DOHH2 (cell line): ENCODE results near the gene MAGI1.
"Not testable (repeated sequence)": the region's sequence is repeated elsewhere in the genome, so short reads cannot be mapped to it uniquely, and the experiment has no call there.

Experiments used
- H3F3A ChIP-seq: fragments of 200-600 bp; sonication (generic), shearing (Covaris generic); 2 replicates; pipeline ENCODE4 v1.6.0; 2016; ENCODE audit warnings: antibody characterized with exemption, mild to moderate bottlenecking; ENCODE audit not compliant: control insufficient read depth, insufficient read depth
- H3K27ac ChIP-seq: fragments of 200-600 bp; sonication (generic); 2 replicates; pipeline ENCODE4 v1.5.1; 2014; ENCODE audit warnings: low read depth, mild to moderate bottlenecking, low read length, moderate library complexity
- H3K27me3 ChIP-seq: fragments of 200-600 bp; sonication (generic); 2 replicates; pipeline ENCODE4 v1.6.1; 2014; ENCODE audit warnings: mild to moderate bottlenecking, low read length, mixed read lengths; ENCODE audit not compliant: control insufficient read depth
- H3K36me3 ChIP-seq: fragments of 200-600 bp; sonication (generic); 2 replicates; pipeline ENCODE4 v1.6.1; 2014; ENCODE audit warnings: mild to moderate bottlenecking, low read length, moderate library complexity, mixed read lengths; ENCODE audit not compliant: control insufficient read depth
- H3K4me1 ChIP-seq: fragments of 200-600 bp; sonication (generic); 2 replicates; pipeline ENCODE4 v1.6.1; 2014; ENCODE audit warnings: mild to moderate bottlenecking, low read length, mixed read lengths; ENCODE audit not compliant: control insufficient read depth
- H3K4me2 ChIP-seq: fragments of 200-600 bp; sonication (generic); 2 replicates; pipeline ENCODE4 v1.6.0; 2014; ENCODE audit warnings: mild to moderate bottlenecking, low read length, moderate library complexity
- H3K4me3 ChIP-seq: fragments of 200-600 bp; sonication (generic); 2 replicates; pipeline ENCODE4 v1.5.1; 2014; ENCODE audit warnings: mild to moderate bottlenecking, low read length, mixed read lengths
- H3K79me2 ChIP-seq: fragments of 200-600 bp; sonication (generic); 2 replicates; pipeline ENCODE4 v1.6.1; 2014; ENCODE audit warnings: mild to moderate bottlenecking, low read length, mixed read lengths; ENCODE audit not compliant: control insufficient read depth
- H3K9me2 ChIP-seq: fragments of 200-600 bp; sonication (generic); replicated peaks from 2 replicates; pipeline ENCODE4 v1.6.1; 2014; ENCODE audit warnings: mild to moderate bottlenecking, low read length, mixed read lengths; ENCODE audit not compliant: control insufficient read depth
- H3K9me3 ChIP-seq: fragments of 200-600 bp; sonication (generic); 2 replicates; pipeline ENCODE4 v1.6.1; 2014; ENCODE audit warnings: antibody characterized with exemption, low read length, mixed read lengths; ENCODE audit not compliant: control insufficient read depth, insufficient read depth
- H4K20me1 ChIP-seq: fragments of 200-600 bp; sonication (generic); 2 replicates; pipeline ENCODE4 v1.6.0; 2014; ENCODE audit warnings: low read depth, mild to moderate bottlenecking, antibody characterized with exemption, low read length, moderate library complexity; ENCODE audit not compliant: control insufficient read depth, insufficient read depth
- CTCF ChIP-seq: fragments of 200-600 bp; sonication (generic); IDR thresholded peaks from one replicate; pipeline ENCODE4 v1.5.1; 2014; ENCODE audit warnings: antibody characterized with exemption, mild to moderate bottlenecking, low read depth, low read length; ENCODE audit not compliant: poor library complexity, severe bottlenecking
- EZH2phosphoT487 ChIP-seq: fragments of 200-600 bp; sonication (generic); IDR thresholded peaks from 2 replicates; pipeline ENCODE4 v1.6.1; 2017; ENCODE audit warnings: borderline replicate concordance, mild to moderate bottlenecking, antibody characterized with exemption, low read length, moderate library complexity, mixed read lengths

MAGI1 gene

GRCh38 chr3:65723985-65724384 is 314.7 kb downstream of the MAGI1 start:
- H3F3A ChIP-seq: no peaks in the 10 kb centered on the region
- H4K20me1 ChIP-seq: no peaks in the 10 kb centered on the region
- no peak overlapping the region for H3K27ac ChIP-seq
- TF ChIP-seq EZH2phosphoT487: no peak
- no peak for TF ChIP-seq CTCF
- H3K4me2 ChIP-seq: no peak overlapping the region
- no peaks in the 10 kb centered on the region for H3K27me3 ChIP-seq
- H3K9me3 ChIP-seq: no peaks in the 10 kb centered on the region
- no peaks in the 10 kb centered on the region for H3K36me3 ChIP-seq
- no peak overlapping the region for H3K4me3 ChIP-seq
- H3K79me2 ChIP-seq: no peaks in the 10 kb centered on the region
- H3K9me2 ChIP-seq: no peaks in the 10 kb centered on the region
- no peaks in the 10 kb centered on the region for H3K4me1 ChIP-seq

GRCh38 chr3:65723011-65723410 is 315.7 kb downstream of the MAGI1 start:
- H3K36me3 ChIP-seq: no peaks in the 10 kb centered on the region
- no peaks in the 10 kb centered on the region for H3K9me3 ChIP-seq
- H3K4me3 ChIP-seq: no peak overlapping the region
- H3F3A ChIP-seq: no peaks in the 10 kb centered on the region
- no peaks in the 10 kb centered on the region for H3K9me2 ChIP-seq
- no peaks in the 10 kb centered on the region for H4K20me1 ChIP-seq
- TF ChIP-seq EZH2phosphoT487 (no peak), CTCF (no peak)
- no peak overlapping the region for H3K4me2 ChIP-seq
- H3K4me1 ChIP-seq: no peaks in the 10 kb centered on the region
- no peaks in the 10 kb centered on the region for H3K79me2 ChIP-seq
- no peak overlapping the region for H3K27ac ChIP-seq
- H3K27me3 ChIP-seq: 0 out of 2 replicates have a peak, but pooled peaks cover under 1% of the 10 kb centered on the region

GRCh38 chr3:65720989-65721737 is 317.6 kb downstream of the MAGI1 start:
- H3K4me1 ChIP-seq: no peaks in the 10 kb centered on the region
- H3K27me3 ChIP-seq: 0 out of 2 replicates have a peak, but pooled peaks cover 3% of the 10 kb centered on the region
- H3K27ac ChIP-seq: no peak overlapping the region
- no peaks in the 10 kb centered on the region for H3K9me3 ChIP-seq
- TF ChIP-seq EZH2phosphoT487: no peak
- no peak for TF ChIP-seq CTCF
- no peaks in the 10 kb centered on the region for H3K36me3 ChIP-seq
- no peaks in the 10 kb centered on the region for H3F3A ChIP-seq
- no peaks in the 10 kb centered on the region for H3K9me2 ChIP-seq
- no peak overlapping the region for H3K4me2 ChIP-seq
- H4K20me1 ChIP-seq: no peaks in the 10 kb centered on the region
- H3K4me3 ChIP-seq: no peak overlapping the region
- no peaks in the 10 kb centered on the region for H3K79me2 ChIP-seq

GRCh38 chr3:65719639-65720038 is 319.1 kb downstream of the MAGI1 start:
- H3K4me2 ChIP-seq, H3K9me2 ChIP-seq, H3K9me3 ChIP-seq, H3K27ac ChIP-seq, H3K79me2 ChIP-seq, H3K4me3 ChIP-seq, H3F3A ChIP-seq, H3K27me3 ChIP-seq, H4K20me1 ChIP-seq, H3K36me3 ChIP-seq, H3K4me1 ChIP-seq: not testable (repeated sequence)
